NB4 (cell line): Measurements from ENCODE around the gene APOBEC3A.
"Not testable (repeated sequence)": the region's sequence is repeated elsewhere in the genome, so short reads cannot be mapped to it uniquely, and the experiment has no call there.

Source experiments
- CTCF ChIP-seq: IDR thresholded peaks from one replicate; pipeline ENCODE4 v1.5.1; 2012; ENCODE audit warnings: low read depth, low read length
- POLR2A ChIP-seq: IDR thresholded peaks from 2 replicates; pipeline ENCODE4 v1.6.1; 2011; ENCODE audit warnings: mild to moderate bottlenecking; ENCODE audit not compliant: insufficient read length; ENCODE audit errors: extremely low read depth

DNA sequence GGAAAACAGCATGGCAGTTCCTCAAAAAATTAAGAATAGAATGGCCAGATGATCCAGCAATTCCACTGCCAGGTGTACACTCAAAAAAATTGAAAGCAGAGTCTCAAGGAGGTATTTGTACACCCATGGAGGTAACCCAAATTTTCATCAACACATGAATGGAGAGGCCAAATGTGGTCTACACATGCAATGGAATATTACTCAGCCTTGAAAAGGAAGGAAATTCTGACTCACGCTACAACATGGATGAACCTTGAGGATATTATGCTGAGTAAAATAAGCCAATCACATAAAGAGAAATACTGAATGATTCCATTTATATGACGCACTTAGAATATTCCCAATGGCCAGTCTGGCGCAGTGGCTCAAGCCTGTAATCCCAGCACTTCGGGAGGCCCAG, 19.9 kb downstream of the APOBEC3A start:
- not testable (repeated sequence) for TF ChIP-seq CTCF, POLR2A
